ENCODE results near the gene ZCCHC7.
"Not testable (repeated sequence)": the region's sequence is repeated elsewhere in the genome, so short reads cannot be mapped to it uniquely, and the experiment has no call there.

ZCCHC7 gene

GRCh38 chr9:37382161-37382981 is 262.0 kb downstream of the ZCCHC7 start:
- H3K27me3 Mint-ChIP-seq, result peaks cover 16% of the 10 kb centered on the region
- no peaks in the 10 kb centered on the region for H3K36me3 Mint-ChIP-seq
- no peak overlapping the region for H3K27ac Mint-ChIP-seq
- no peaks in the 10 kb centered on the region for H3K4me1 Mint-ChIP-seq
- H3K9me3 Mint-ChIP-seq, result no peaks in the 10 kb centered on the region
- DNase-seq, result no peak
- H3K4me3 Mint-ChIP-seq, result no peak overlapping the region
- CTCF ChIA-PET, result no interaction called here

GRCh38 chr9:37382982-37383357 is 262.6 kb downstream of the ZCCHC7 start:
- DNase-seq, result no peak
- Mint-ChIP-seq H3K27me3 (peaks cover 10% of the 10 kb centered on the region), H3K9me3 (no peaks in the 10 kb centered on the region), H3K4me1 (no peaks in the 10 kb centered on the region), H3K4me3 (no peak overlapping the region), H3K36me3 (no peaks in the 10 kb centered on the region), H3K27ac (no peak overlapping the region)
- CTCF ChIA-PET, result no interaction called here

GRCh38 chr9:37383393-37383792 is 263.0 kb downstream of the ZCCHC7 start:
- peaks cover 6% of the 10 kb centered on the region for H3K27me3 Mint-ChIP-seq
- no peaks in the 10 kb centered on the region for H3K9me3 Mint-ChIP-seq
- no peaks in the 10 kb centered on the region for H3K4me1 Mint-ChIP-seq
- no peak overlapping the region for H3K4me3 Mint-ChIP-seq
- H3K27ac Mint-ChIP-seq, result no peak overlapping the region
- no peak for DNase-seq
- no peaks in the 10 kb centered on the region for H3K36me3 Mint-ChIP-seq
- CTCF ChIA-PET, result no interaction called here

- no peaks in the 10 kb centered on the region for H3K36me3 Mint-ChIP-seq
- no peaks in the 10 kb centered on the region for H3K9me3 Mint-ChIP-seq
- H3K27me3 Mint-ChIP-seq, result peaks cover 6% of the 10 kb centered on the region
- H3K4me3 Mint-ChIP-seq, result no peak overlapping the region
- CTCF ChIA-PET, result no interaction called here
- DNase-seq, result no peak
- H3K4me1 Mint-ChIP-seq, result no peaks in the 10 kb centered on the region
- H3K27ac Mint-ChIP-seq, result no peak overlapping the region
These were observed 263.7 kb downstream of the ZCCHC7 start for GRCh38 chr9:37383876-37384746.

GRCh38 chr9:37385286-37385685 is 264.9 kb downstream of the ZCCHC7 start:
- no peaks in the 10 kb centered on the region for H3K4me1 Mint-ChIP-seq
- no peak overlapping the region for H3K27ac Mint-ChIP-seq
- no peak overlapping the region for H3K4me3 Mint-ChIP-seq
- peaks cover 6% of the 10 kb centered on the region for H3K27me3 Mint-ChIP-seq
- no peaks in the 10 kb centered on the region for H3K36me3 Mint-ChIP-seq
- H3K9me3 Mint-ChIP-seq, result no peaks in the 10 kb centered on the region
- CTCF ChIA-PET, result interaction anchor here (0.9 kb wide), 1 partner anchor 389 kb away, joined by 3 read pairs; no protein-coding TSS in a partner anchor
- DNase-seq, result no peak

- DNase-seq, result no peak
- Mint-ChIP-seq H3K27ac (no peak overlapping the region), H3K36me3 (no peaks in the 10 kb centered on the region), H3K4me1 (no peaks in the 10 kb centered on the region), H3K27me3 (peaks cover 6% of the 10 kb centered on the region), H3K9me3 (no peaks in the 10 kb centered on the region), H3K4me3 (no peak overlapping the region)
- CTCF ChIA-PET, result interaction anchor here (1.2 kb wide), 1 partner anchor 391 kb away, joined by 3 read pairs; no protein-coding TSS in a partner anchor
These were observed 266.6 kb downstream of the ZCCHC7 start for GRCh38 chr9:37386988-37387387.

GRCh38 chr9:37390759-37391158 is 270.4 kb downstream of the ZCCHC7 start:
- Mint-ChIP-seq H3K36me3 (no peaks in the 10 kb centered on the region), H3K4me3 (no peak overlapping the region), H3K4me1 (no peaks in the 10 kb centered on the region), H3K27ac (no peak overlapping the region), H3K9me3 (no peaks in the 10 kb centered on the region), H3K27me3 (peaks cover 4% of the 10 kb centered on the region)
- CTCF ChIA-PET, result interaction anchor here (1.4 to 3.9 kb wide), 4 partner anchors 21 to 517 kb away, joined by 3 to 13 read pairs (median 5); no protein-coding TSS in a partner anchor
- peak; percentile 59 for DNase-seq

GRCh38 chr9:37392272-37392671 is 271.9 kb downstream of the ZCCHC7 start:
- no peaks in the 10 kb centered on the region for H3K4me1 Mint-ChIP-seq
- DNase-seq, result no peak
- H3K27me3 Mint-ChIP-seq, result peaks cover 4% of the 10 kb centered on the region
- no peaks in the 10 kb centered on the region for H3K9me3 Mint-ChIP-seq
- CTCF ChIA-PET, result interaction anchor here (0.9 to 3.9 kb wide), 5 partner anchors 15 to 519 kb away, joined by 3 to 13 read pairs (median 5); no protein-coding TSS in a partner anchor
- no peak overlapping the region for H3K4me3 Mint-ChIP-seq
- no peaks in the 10 kb centered on the region for H3K36me3 Mint-ChIP-seq
- no peak overlapping the region for H3K27ac Mint-ChIP-seq

- Mint-ChIP-seq H3K36me3 (no peaks in the 10 kb centered on the region), H3K4me1 (no peaks in the 10 kb centered on the region), H3K9me3 (no peaks in the 10 kb centered on the region), H3K27ac (no peak overlapping the region), H3K27me3 (peaks cover 12% of the 10 kb centered on the region), H3K4me3 (no peak overlapping the region)
- no peak for DNase-seq
- CTCF ChIA-PET, result no interaction called here
These were observed 274.9 kb downstream of the ZCCHC7 start for GRCh38 chr9:37395229-37395628.

- no peaks in the 10 kb centered on the region for H3K9me3 Mint-ChIP-seq
- no peaks in the 10 kb centered on the region for H3K4me1 Mint-ChIP-seq
- H3K36me3 Mint-ChIP-seq, result no peaks in the 10 kb centered on the region
- CTCF ChIA-PET, result no interaction called here
- H3K27me3 Mint-ChIP-seq, result peaks cover 12% of the 10 kb centered on the region
- DNase-seq, result no peak
- no peak overlapping the region for H3K27ac Mint-ChIP-seq
- H3K4me3 Mint-ChIP-seq, result no peak overlapping the region
These were observed 275.3 kb downstream of the ZCCHC7 start for GRCh38 chr9:37395663-37396062.

GRCh38 chr9:37397948-37398347 is 277.6 kb downstream of the ZCCHC7 start:
- not testable (repeated sequence) for H3K36me3 Mint-ChIP-seq, H3K27ac Mint-ChIP-seq, DNase-seq, H3K4me3 Mint-ChIP-seq, H3K4me1 Mint-ChIP-seq, H3K9me3 Mint-ChIP-seq
- CTCF ChIA-PET, result interaction anchor here (0.6 kb wide), 1 partner anchor 17 kb away, joined by 3 read pairs; no protein-coding TSS in a partner anchor
- H3K27me3 Mint-ChIP-seq, result peaks cover 12% of the 10 kb centered on the region

GRCh38 chr9:37398464-37399025 is 278.2 kb downstream of the ZCCHC7 start:
- Mint-ChIP-seq H3K27ac (no peak overlapping the region), H3K4me1 (no peaks in the 10 kb centered on the region), H3K9me3 (no peaks in the 10 kb centered on the region), H3K4me3 (no peak overlapping the region), H3K27me3 (peaks cover 12% of the 10 kb centered on the region), H3K36me3 (no peaks in the 10 kb centered on the region)
- CTCF ChIA-PET, result interaction anchor here (0.6 kb wide), 1 partner anchor 17 kb away, joined by 3 read pairs; no protein-coding TSS in a partner anchor
- no peak for DNase-seq

GRCh38 chr9:37399336-37399735 is 279.0 kb downstream of the ZCCHC7 start:
- Mint-ChIP-seq H3K36me3 (no peaks in the 10 kb centered on the region), H3K4me1 (no peaks in the 10 kb centered on the region), H3K9me3 (no peaks in the 10 kb centered on the region), H3K27ac (no peak overlapping the region), H3K27me3 (peaks cover 12% of the 10 kb centered on the region), H3K4me3 (no peak overlapping the region)
- CTCF ChIA-PET, result interaction anchor here (0.9 kb wide), 1 partner anchor 13 kb away, joined by 5 read pairs; no protein-coding TSS in a partner anchor
- no peak for DNase-seq

- CTCF ChIA-PET, result no interaction called here
- DNase-seq, result no peak
- peaks cover 8% of the 10 kb centered on the region for H3K27me3 Mint-ChIP-seq
- H3K9me3 Mint-ChIP-seq, result no peaks in the 10 kb centered on the region
- H3K36me3 Mint-ChIP-seq, result no peaks in the 10 kb centered on the region
- peaks cover 7% of the 10 kb centered on the region for H3K4me1 Mint-ChIP-seq
- no peak overlapping the region for H3K27ac Mint-ChIP-seq
- no peak overlapping the region for H3K4me3 Mint-ChIP-seq
These were observed 284.2 kb downstream of the ZCCHC7 start for GRCh38 chr9:37404590-37404989.

All from activated naive CD4-positive, alpha-beta T cell treated with anti-CD3 and anti-CD28 coated beads, Interleukin-2, amount 10 ng/mL, durations not matched to agents 7 days and 5 days (primary cell).